H1 (cell line): Measurements from ENCODE around the gene KRTAP5-6. TPM values are rescaled to one million over a fixed set of nuclear protein-coding genes. Genes with fewer than 3 reads are reported as not detected.

ENCODE experiments used
- CTCF ChIA-PET: fragments of 300-600 bp; sonication (Branson Sonifier 250); formaldehyde crosslinking; loops from one replicate; lab custom pipeline; 2021; ENCODE audit not compliant: partially characterized antibody; lab: Charles Lee
- POLR2A ChIA-PET: fragments of 300-600 bp; sonication (Branson Sonifier 250); formaldehyde crosslinking; loops from one replicate; lab custom pipeline; 2021; ENCODE audit warnings: inconsistent platforms; ENCODE audit not compliant: partially characterized antibody; lab: Charles Lee
- DNase-seq, 2 experiments: peaks; one replicate each; pipeline versions ENCODE4 v3.0.0 to v3.0.0-alpha.2; 2010 to 2022; ENCODE audit warnings: low spot score in 2 of 2, low read depth in 1 of 2, mixed read lengths in 1 of 2
- FAIRE-seq: peaks from 2 replicates; lab custom pipeline; 2011; peaks lifted over from hg19 to GRCh38; lab: Jason Lieb, UNC
- H2AFZ ChIP-seq: 2 replicates; pipeline ENCODE4 v1.8.1; 2012; ENCODE audit warnings: low read length, inconsistent platforms
- H2AK5ac ChIP-seq: 2 replicates; pipeline ENCODE4 v1.6.1; 2013; ENCODE audit warnings: low read depth, low read length
- H2BK120ac ChIP-seq: replicated peaks from 2 replicates; pipeline ENCODE3; 2013; ENCODE audit warnings: low read depth, low read length, inconsistent platforms
- H2BK12ac ChIP-seq: 2 replicates; pipeline ENCODE4 v1.6.1; 2013; ENCODE audit warnings: low read depth, low read length
- H2BK15ac ChIP-seq: 2 replicates; pipeline ENCODE4 v1.6.1; 2013; ENCODE audit warnings: low read length
- H2BK20ac ChIP-seq: 2 replicates; pipeline ENCODE4 v1.6.1; 2013; ENCODE audit warnings: low read length
- H2BK5ac ChIP-seq: 2 replicates; pipeline ENCODE4 v1.6.1; 2013; ENCODE audit warnings: low read depth, low read length
- H3K14ac ChIP-seq: 2 replicates; pipeline ENCODE4 v1.6.1; 2013; ENCODE audit warnings: inconsistent platforms; ENCODE audit not compliant: insufficient read length
- H3K18ac ChIP-seq: 2 replicates; pipeline ENCODE4 v1.6.1; 2013; ENCODE audit warnings: low read length; ENCODE audit errors: extremely low read depth
- H3K23ac ChIP-seq: 2 replicates; pipeline ENCODE4 v1.6.1; 2013; ENCODE audit warnings: inconsistent platforms; ENCODE audit not compliant: insufficient read length
- H3K23me2 ChIP-seq: 2 replicates; pipeline ENCODE4 v1.6.1; 2013; ENCODE audit warnings: low read depth, low read length
- H3K27ac ChIP-seq: 2 replicates; pipeline ENCODE4 v1.6.1; 2011; ENCODE audit warnings: low read depth, low read length, inconsistent platforms
- H3K27me3 ChIP-seq, 4 experiments: replicated peaks in 1 of 4; 1 replicate in 1 of 4; 2 replicates in 3 of 4; pipeline versions ENCODE4 v1.6.1 to v1.8.1; 2011 to 2013; ENCODE audit warnings: low read length in 3 of 4, mild to moderate bottlenecking in 3 of 4, inconsistent platforms in 2 of 4, mixed read lengths in 2 of 4, moderate library complexity in 1 of 4; ENCODE audit not compliant: control insufficient read depth in 3 of 4, insufficient read depth in 3 of 4; ENCODE audit errors: extremely low read depth in 1 of 4
- H3K36me3 ChIP-seq, 4 experiments: 2 replicates each; pipeline versions ENCODE4 v1.6.1 to v1.8.1; 2011 to 2013; ENCODE audit warnings: mild to moderate bottlenecking in 4 of 4, low read length in 3 of 4, moderate library complexity in 2 of 4, control low read depth in 1 of 4, inconsistent platforms in 1 of 4; ENCODE audit not compliant: insufficient read depth in 4 of 4, control insufficient read depth in 2 of 4
- H3K4ac ChIP-seq: replicated peaks from 2 replicates; pipeline ENCODE3; 2013; ENCODE audit warnings: low read length, low read depth, mixed read lengths, inconsistent platforms; ENCODE audit not compliant: insufficient read length
- H3K4me1 ChIP-seq, 4 experiments: replicated peaks in 1 of 4; 1 replicate in 1 of 4; 2 replicates in 3 of 4; pipeline versions ENCODE4 v1.6.1 to v1.8.1; 2011 to 2013; ENCODE audit warnings: low read length in 3 of 4, inconsistent platforms in 2 of 4, mixed read lengths in 1 of 4; ENCODE audit not compliant: insufficient read depth in 4 of 4, control insufficient read depth in 3 of 4
- H3K4me2 ChIP-seq, 2 experiments: 2 replicates each; pipeline versions ENCODE4 v1.6.1 to v1.8.1; 2011 to 2013; ENCODE audit warnings: low read depth in 2 of 2, low read length in 2 of 2, control low read depth in 1 of 2, inconsistent platforms in 1 of 2, mild to moderate bottlenecking in 1 of 2; ENCODE audit not compliant: insufficient read depth in 1 of 2
- H3K4me3 ChIP-seq, 4 experiments: fragments of 200-600, 300-600 bp in 1 of 4; sonication (generic), shearing (Covaris generic), sonication (Bioruptor Twin) in 1 of 4; 2 replicates each; pipeline versions ENCODE4 v1.5.1 to v1.8.1; 2011 to 2016; ENCODE audit warnings: low read length in 4 of 4, low read depth in 3 of 4, control low read depth in 2 of 4, inconsistent platforms in 2 of 4, mild to moderate bottlenecking in 2 of 4, mixed read lengths in 1 of 4, moderate library complexity in 1 of 4; ENCODE audit not compliant: insufficient read depth in 2 of 4; ENCODE audit errors: extremely low read depth in 1 of 4
- H3K56ac ChIP-seq: replicated peaks from 2 replicates; pipeline ENCODE3; 2013; ENCODE audit warnings: low read depth, mild to moderate bottlenecking, mixed read lengths, low read length, inconsistent platforms; ENCODE audit not compliant: insufficient read length
- H3K79me1 ChIP-seq: 2 replicates; pipeline ENCODE4 v1.6.1; 2013; ENCODE audit warnings: low read depth, low read length, control low read depth
- H3K79me2 ChIP-seq, 2 experiments: 2 replicates each; pipeline versions ENCODE4 v1.6.1 to v1.8.1; 2012 to 2013; ENCODE audit warnings: low read length in 2 of 2, mild to moderate bottlenecking in 2 of 2, inconsistent platforms in 1 of 2; ENCODE audit not compliant: insufficient read depth in 2 of 2, control insufficient read depth in 1 of 2
- H3K9ac ChIP-seq, 4 experiments: replicated peaks in 1 of 4; 1 replicate in 1 of 4; 2 replicates in 3 of 4; pipeline versions ENCODE4 v1.6.1 to v1.8.1; 2011 to 2013; ENCODE audit warnings: low read depth in 3 of 4, low read length in 3 of 4, control low read depth in 2 of 4, mild to moderate bottlenecking in 2 of 4, moderate library complexity in 2 of 4, inconsistent platforms in 1 of 4; ENCODE audit errors: extremely low read depth in 1 of 4
- H3K9me3 ChIP-seq, 2 experiments: 2 replicates each; pipeline versions ENCODE4 v1.6.1 to v1.8.1; 2012 to 2013; ENCODE audit warnings: mild to moderate bottlenecking in 2 of 2, moderate library complexity in 2 of 2, control low read depth in 1 of 2, inconsistent platforms in 1 of 2, low read depth in 1 of 2, low read length in 1 of 2, mixed read lengths in 1 of 2; ENCODE audit not compliant: insufficient read depth in 2 of 2
- H4K20me1 ChIP-seq, 2 experiments: replicated peaks in 1 of 2; 2 replicates each; pipeline versions ENCODE3 to v1.8.1; 2011 to 2013; ENCODE audit warnings: inconsistent platforms in 2 of 2, low read length in 2 of 2, mild to moderate bottlenecking in 1 of 2; ENCODE audit not compliant: insufficient read depth in 2 of 2, control insufficient read depth in 1 of 2
- H4K5ac ChIP-seq: 2 replicates; pipeline ENCODE4 v1.6.1; 2013; ENCODE audit warnings: low read length, low read depth, mixed read lengths, inconsistent platforms; ENCODE audit not compliant: insufficient read length
- H4K8ac ChIP-seq: 2 replicates; pipeline ENCODE4 v1.8.0; 2013; ENCODE audit warnings: mild to moderate bottlenecking, moderate library complexity, low read length, inconsistent platforms; ENCODE audit not compliant: insufficient read depth; ENCODE audit errors: extremely low read depth
- H4K91ac ChIP-seq: replicated peaks from 2 replicates; pipeline ENCODE3; 2013; ENCODE audit warnings: low read length, mixed read lengths, inconsistent platforms; ENCODE audit not compliant: insufficient read length
- BACH1 ChIP-seq: IDR thresholded peaks from 2 replicates; pipeline ENCODE4 v1.6.1; 2012; ENCODE audit warnings: low read length, improper control_type of control experiment
- BCL11A ChIP-seq, 2 experiments: IDR thresholded peaks; one replicate each; pipeline ENCODE4 v1.6.1; 2011; ENCODE audit warnings: low read depth in 2 of 2, low read length in 2 of 2, mild to moderate bottlenecking in 2 of 2
- CTBP2 ChIP-seq: IDR thresholded peaks from 2 replicates; pipeline ENCODE4 v1.7.0; 2011; ENCODE audit warnings: borderline replicate concordance, mild to moderate bottlenecking, moderate library complexity, mixed read lengths, low read length; ENCODE audit not compliant: insufficient read depth, insufficient read length
- FOSL1 ChIP-seq: IDR thresholded peaks from 2 replicates; pipeline ENCODE4 v1.6.1; 2011; ENCODE audit warnings: mild to moderate bottlenecking, low read depth, low read length, moderate library complexity; ENCODE audit not compliant: insufficient read depth
- GTF2F1 ChIP-seq: IDR thresholded peaks from 2 replicates; pipeline ENCODE4 v1.6.1; 2012; ENCODE audit warnings: low read depth, low read length, improper control_type of control experiment, borderline replicate concordance
- JUND ChIP-seq: IDR thresholded peaks from 2 replicates; pipeline ENCODE4 v1.6.1; 2011; ENCODE audit warnings: mild to moderate bottlenecking, improper control_type of control experiment, low read length
- KDM4A ChIP-seq: IDR thresholded peaks from one replicate; pipeline ENCODE4 v1.7.1; 2012; ENCODE audit warnings: low read depth, mild to moderate bottlenecking, moderate library complexity, low read length, inconsistent platforms; ENCODE audit not compliant: severe bottlenecking
- POLR2A ChIP-seq, 2 experiments: IDR thresholded peaks; 1 replicate in 1 of 2; 2 replicates in 1 of 2; pipeline ENCODE4 v1.6.1; 2011; ENCODE audit warnings: low read depth in 2 of 2, low read length in 2 of 2, mild to moderate bottlenecking in 2 of 2; ENCODE audit errors: control extremely low read depth in 1 of 2
- POU5F1 ChIP-seq: IDR thresholded peaks from 2 replicates; pipeline ENCODE4 v1.6.1; 2011; ENCODE audit warnings: low read depth, mild to moderate bottlenecking, low read length, moderate library complexity
- RBBP5 ChIP-seq: IDR thresholded peaks from 2 replicates; pipeline ENCODE4 v1.7.1; 2012; ENCODE audit warnings: low read depth, mild to moderate bottlenecking, inconsistent platforms, low read length, moderate library complexity, borderline replicate concordance
- RFX5 ChIP-seq: IDR thresholded peaks from 2 replicates; pipeline ENCODE4 v1.6.1; 2011; ENCODE audit warnings: low read depth, low read length, improper control_type of control experiment, borderline replicate concordance
- SAP30 ChIP-seq: fragments of 300-600 bp; sonication (generic); IDR thresholded peaks from 2 replicates; pipeline ENCODE4 v1.7.1; 2012; ENCODE audit warnings: low read length, moderate library complexity, mild to moderate bottlenecking, inconsistent platforms; ENCODE audit not compliant: insufficient read depth, insufficient replicate concordance
- TEAD4 ChIP-seq: IDR thresholded peaks from 2 replicates; pipeline ENCODE4 v1.6.1; 2012; ENCODE audit warnings: low read depth, low read length, inconsistent platforms, mixed read lengths
- WGBS, 2 experiments: shearing (Covaris generic) in 1 of 2; methylation state at CpG; one replicate each; pipeline versions ENCODE4 v1.1.6 to v1.1.7; 2013 to 2015; ENCODE audit warnings: low lambda C conversion rate in 2 of 2, mixed read lengths in 2 of 2, inconsistent platforms in 1 of 2, low coverage in 1 of 2, missing lambda C conversion rate in 1 of 2; ENCODE audit not compliant: insufficient replicate concordance in 2 of 2, insufficient coverage in 1 of 2, insufficient read length in 1 of 2; ENCODE audit errors: extremely low coverage in 1 of 2, missing lambda C conversion rate in 1 of 2; 5-methylcytosine and 5-hydroxymethylcytosine counted together
- polyA plus RNA-seq, 7 experiments: library from polyadenylated mRNA; depleted of rRNA in 3 of 7; stranded (reverse) in 5 of 7; unstranded in 2 of 7; fragments of >200 nt in 5 of 7; fragments of 200-250 nt in 2 of 7; gene quantifications; 1 replicate in 5 of 7; 2 replicates in 1 of 7; 4 replicates in 1 of 7; pipeline versions ENCODE4 v1.2.1 to v1.2.3, GENCODE V29; 2011 to 2013; ENCODE audit warnings: missing spikeins in 2 of 7, mixed read lengths in 2 of 7
- total RNA-seq: library from RNA; stranded (reverse); fragmentation: NEBNext Ultra II Directional; extraction: Animal tissue kit (Norgen Biotek cat#: 25700); gene quantifications from 2 replicates; pipeline ENCODE4 v1.2.1, GENCODE V29; 2021
- TF ChIP-seq, protein P1 (sequence below): IDR thresholded peaks from 2 replicates; pipeline ENCODE4 v1.6.1; 2012; ENCODE audit warnings: inconsistent platforms

Gene KRTAP5-6
- total and polyA plus RNA-seq, 2 of the 8 experiments (the other 6 are each of a cell fraction or from before 2014, with no cell fraction given) = not detected

DNA sequence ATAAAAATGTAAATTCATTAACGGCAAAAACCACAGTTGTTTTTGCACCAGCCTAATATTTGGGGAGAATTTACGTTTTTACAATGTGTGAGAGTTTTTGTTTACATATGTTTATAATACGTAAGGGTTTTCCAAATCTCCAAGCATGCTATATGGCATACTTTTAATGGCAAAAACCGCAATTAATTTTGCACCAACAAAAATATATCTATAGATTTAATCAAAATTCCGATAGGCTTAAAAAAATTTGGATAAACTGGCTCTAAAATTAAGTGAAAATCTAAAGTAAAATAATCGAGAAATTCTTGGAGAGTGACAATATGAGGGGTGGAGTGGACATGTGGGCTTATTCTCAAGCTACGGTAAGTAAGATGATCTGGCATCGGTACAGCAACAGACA, 22.8 kb downstream of the KRTAP5-6 start:
- H3K9me3 ChIP-seq = no peaks in the 10 kb centered on the region
- CTCF ChIA-PET = interaction anchor here (0.9 kb wide), 1 partner anchor 113 kb away, joined by 3 read pairs; no protein-coding TSS in a partner anchor
- no peak overlapping the region for H2BK5ac ChIP-seq
- no peaks in the 10 kb centered on the region for H3K4me1 ChIP-seq
- POLR2A ChIA-PET = no interaction called here
- no peaks in the 10 kb centered on the region for H3K79me2 ChIP-seq
- no peaks in the 10 kb centered on the region; a peak in 1 of 7 replicates for H3K27me3 ChIP-seq
- H3K9ac ChIP-seq = no peak overlapping the region
- H3K18ac ChIP-seq = no peak overlapping the region
- DNase-seq = no peak
- no peak overlapping the region for H3K4ac ChIP-seq
- no peak overlapping the region for H2AK5ac ChIP-seq
- no peak overlapping the region for H4K5ac ChIP-seq
- H3K23ac ChIP-seq = no peak overlapping the region
- no peak overlapping the region for H4K91ac ChIP-seq
- no peaks in the 10 kb centered on the region for H3K36me3 ChIP-seq
- 89% methylated on average over 8 of the region's 8 CpGs; no CpG with 5 or more reads in 1 of the 2 experiments for WGBS, 2 experiments
- no peak overlapping the region for H3K56ac ChIP-seq
- no peak overlapping the region for H3K27ac ChIP-seq
- no peak overlapping the region for H2BK20ac ChIP-seq
- H3K4me2 ChIP-seq = no peak overlapping the region
- no peak overlapping the region for H4K8ac ChIP-seq
- H2BK12ac ChIP-seq = no peak overlapping the region
- H2AFZ ChIP-seq = no peak overlapping the region
- no peak for FAIRE-seq
- H2BK15ac ChIP-seq = no peak overlapping the region
- no peaks in the 10 kb centered on the region for H3K79me1 ChIP-seq
- peaks cover 0 to 1% of the 10 kb centered on the region in 2 experiments for H4K20me1 ChIP-seq
- no peak overlapping the region for H2BK120ac ChIP-seq
- H3K4me3 ChIP-seq = no peak overlapping the region
- H3K14ac ChIP-seq = no peak overlapping the region
- no peaks in the 10 kb centered on the region for H3K23me2 ChIP-seq
- TF ChIP-seq CTBP2 (no peak), SAP30 (no peak), BCL11A (IDR thresholded peaks at IDR 0.05; ENCODE audit: low read depth in 2 of 2, low read length in 2 of 2) (no peak), GTF2F1 (no peak), KDM4A (no peak), RFX5 (no peak), POU5F1 (no peak), TEAD4 (no peak), BACH1 (no peak), FOSL1 (no peak), JUND (no peak), RBBP5 (no peak), POLR2A (IDR thresholded peaks at IDR 0.05; ENCODE audit: control extremely low read depth in 1 of 2, low read depth in 2 of 2, low read length in 2 of 2) (no peak)
- TF ChIP-seq, protein P1, sequence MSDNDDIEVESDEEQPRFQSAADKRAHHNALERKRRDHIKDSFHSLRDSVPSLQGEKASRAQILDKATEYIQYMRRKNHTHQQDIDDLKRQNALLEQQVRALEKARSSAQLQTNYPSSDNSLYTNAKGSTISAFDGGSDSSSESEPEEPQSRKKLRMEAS = no peak
